Posterior vena cava (tissue), 2 donors: ENCODE measurements around the gene NOX3. TPM values are rescaled to one million over a fixed set of nuclear protein-coding genes. Genes with fewer than 3 reads are reported as not detected.

ENCODE experiments used
- DNase-seq: peaks from one replicate; pipeline ENCODE4 v3.0.0-alpha.2; 2020; ENCODE audit warnings: low spot score
- intact Hi-C, 2 donors: fragments of 100-400 bp; cut with DNase I; formaldehyde crosslinking; loops; one replicate each; pipeline versions ENCODE4 v1.14.1 to v1.14.2; 2022 to 2023
- total RNA-seq, 2 donors: library from RNA; stranded (reverse); fragmentation: NEBNext Ultra II Directional; extraction: Animal tissue kit (Norgen Biotek cat#: 25700); gene quantifications; one replicate each; pipeline ENCODE4 v1.2.1, GENCODE V29; 2021
- donor health status: DM: yes; HTN: yes; CAD: no.
- donor health status: DM: yes; HTN: yes; CAD: no.

The NOX3 gene
- total RNA-seq, 2 donors from 2014 or later: not detected

- intact Hi-C loops: no loop called here
These were observed 15.1 kb downstream of the NOX3 start for GRCh38 chr6:155440398-155441111.

GRCh38 chr6:155439376-155439775 lies 16.3 kb downstream of the NOX3 start:
- intact Hi-C loops: no loop called here
- no peak for DNase-seq

More at GRCh38 chr6:155440398-155441111, 15.1 kb downstream of the NOX3 start:
- DNase-seq: no peak

GRCh38 chr6:155436981-155437749 lies 18.5 kb downstream of the NOX3 start:
- intact Hi-C loops: no loop called here
- DNase-seq: no peak

GRCh38 chr6:155434829-155435423 lies 20.7 kb downstream of the NOX3 start:
- no peak for DNase-seq
- intact Hi-C loops: no loop called here

GRCh38 chr6:155434096-155434495 lies 21.5 kb downstream of the NOX3 start:
- no peak for DNase-seq
- intact Hi-C loops: no loop called here

GRCh38 chr6:155432293-155432692 lies 23.3 kb downstream of the NOX3 start:
- DNase-seq: no peak
- intact Hi-C loops: no loop called here

GRCh38 chr6:155429321-155429893 lies 26.2 kb downstream of the NOX3 start:
- intact Hi-C loops: no loop called here

GRCh38 chr6:155426408-155426945 lies 29.2 kb downstream of the NOX3 start:
- DNase-seq: no peak
- intact Hi-C loops: no loop called here

More at GRCh38 chr6:155429321-155429893, 26.2 kb downstream of the NOX3 start:
- no peak for DNase-seq

- intact Hi-C loops: no loop called here
- no peak for DNase-seq
These were observed 31.5 kb downstream of the NOX3 start for GRCh38 chr6:155424181-155424580.

GRCh38 chr6:155422635-155423034 lies 33.0 kb downstream of the NOX3 start:
- intact Hi-C loops: no loop called here
- no peak for DNase-seq

GRCh38 chr6:155420492-155420891 lies 35.1 kb downstream of the NOX3 start:
- intact Hi-C loops: no loop called here
- DNase-seq: no peak

- DNase-seq: no peak
These were observed 36.5 kb downstream of the NOX3 start for GRCh38 chr6:155419161-155419560.

GRCh38 chr6:155418017-155418761 lies 37.5 kb downstream of the NOX3 start:
- intact Hi-C loops: no loop called here
- DNase-seq: no peak

More at GRCh38 chr6:155419161-155419560, 36.5 kb downstream of the NOX3 start:
- intact Hi-C loops: no loop called here

GRCh38 chr6:155417454-155417853 lies 38.2 kb downstream of the NOX3 start:
- no peak for DNase-seq
- intact Hi-C loops: no loop called here

- intact Hi-C loops: no loop called here
- DNase-seq: no peak
These were observed 39.7 kb downstream of the NOX3 start for GRCh38 chr6:155415953-155416352.

GRCh38 chr6:155414049-155414448 lies 41.6 kb downstream of the NOX3 start:
- intact Hi-C loops: no loop called here
- no peak for DNase-seq

- DNase-seq: no peak
- intact Hi-C loops: no loop called here
These were observed 43.3 kb downstream of the NOX3 start for GRCh38 chr6:155412335-155412734.

GRCh38 chr6:155411154-155412052 lies 44.2 kb downstream of the NOX3 start:
- intact Hi-C loops: no loop called here
- no peak for DNase-seq
